Measurements from ENCODE around the gene EYS.

The EYS gene

DNA sequence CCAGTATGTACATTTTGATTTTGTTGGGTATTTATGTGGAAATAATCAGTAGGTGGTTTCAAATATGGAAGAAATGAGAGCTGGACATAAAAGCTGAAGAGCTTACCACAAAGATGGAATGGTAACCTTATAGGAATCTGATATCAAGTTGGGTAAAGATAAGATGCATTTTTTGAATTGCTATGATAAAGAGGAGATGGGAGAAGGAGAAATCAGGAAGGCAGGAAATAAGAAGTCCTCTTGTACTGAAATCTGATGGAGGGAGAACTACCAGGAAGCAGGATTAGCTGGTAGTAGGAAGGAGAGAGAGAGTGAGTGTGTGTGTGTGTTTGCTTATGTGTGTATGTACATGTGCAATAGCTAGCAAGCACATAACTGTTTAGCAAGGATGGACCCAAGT lies 1603.0 kb downstream of the EYS start:
- no peaks in the 10 kb centered on the region for H3K9me3 Mint-ChIP-seq
- DNase-seq: no peak
- no peaks in the 10 kb centered on the region for H3K4me1 Mint-ChIP-seq
- H3K27me3 Mint-ChIP-seq (ENCODE audit: low read depth, poor library complexity): peaks cover 3% of the 10 kb centered on the region
- no peaks in the 10 kb centered on the region for H3K36me3 Mint-ChIP-seq (ENCODE audit: low read depth)
- no peak overlapping the region for H3K27ac Mint-ChIP-seq
- H3K4me3 Mint-ChIP-seq: no peak overlapping the region
- TF ChIP-seq, protein P1, sequence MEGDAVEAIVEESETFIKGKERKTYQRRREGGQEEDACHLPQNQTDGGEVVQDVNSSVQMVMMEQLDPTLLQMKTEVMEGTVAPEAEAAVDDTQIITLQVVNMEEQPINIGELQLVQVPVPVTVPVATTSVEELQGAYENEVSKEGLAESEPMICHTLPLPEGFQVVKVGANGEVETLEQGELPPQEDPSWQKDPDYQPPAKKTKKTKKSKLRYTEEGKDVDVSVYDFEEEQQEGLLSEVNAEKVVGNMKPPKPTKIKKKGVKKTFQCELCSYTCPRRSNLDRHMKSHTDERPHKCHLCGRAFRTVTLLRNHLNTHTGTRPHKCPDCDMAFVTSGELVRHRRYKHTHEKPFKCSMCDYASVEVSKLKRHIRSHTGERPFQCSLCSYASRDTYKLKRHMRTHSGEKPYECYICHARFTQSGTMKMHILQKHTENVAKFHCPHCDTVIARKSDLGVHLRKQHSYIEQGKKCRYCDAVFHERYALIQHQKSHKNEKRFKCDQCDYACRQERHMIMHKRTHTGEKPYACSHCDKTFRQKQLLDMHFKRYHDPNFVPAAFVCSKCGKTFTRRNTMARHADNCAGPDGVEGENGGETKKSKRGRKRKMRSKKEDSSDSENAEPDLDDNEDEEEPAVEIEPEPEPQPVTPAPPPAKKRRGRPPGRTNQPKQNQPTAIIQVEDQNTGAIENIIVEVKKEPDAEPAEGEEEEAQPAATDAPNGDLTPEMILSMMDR (IDR thresholded peaks at IDR 0.05): no peak

GRCh38 chr6:64103480-64103879 lies 1603.5 kb downstream of the EYS start:
- H3K4me3 Mint-ChIP-seq: no peak overlapping the region
- no peaks in the 10 kb centered on the region for H3K4me1 Mint-ChIP-seq
- DNase-seq: no peak
- no peaks in the 10 kb centered on the region for H3K9me3 Mint-ChIP-seq
- no peaks in the 10 kb centered on the region for H3K36me3 Mint-ChIP-seq (ENCODE audit: low read depth)
- TF ChIP-seq, protein P1 (IDR thresholded peaks at IDR 0.05): no peak
- peaks cover 3% of the 10 kb centered on the region for H3K27me3 Mint-ChIP-seq (ENCODE audit: low read depth, poor library complexity)
- H3K27ac Mint-ChIP-seq: no peak overlapping the region

GRCh38 chr6:64100702-64101303 lies 1606.2 kb downstream of the EYS start:
- Mint-ChIP-seq H3K9me3 (peaks cover 20% of the 10 kb centered on the region), H3K36me3 (ENCODE audit: low read depth) (no peaks in the 10 kb centered on the region), H3K27ac (no peak overlapping the region), H3K4me1 (no peaks in the 10 kb centered on the region), H3K4me3 (no peak overlapping the region), H3K27me3 (ENCODE audit: low read depth, poor library complexity) (peaks cover 3% of the 10 kb centered on the region)
- no peak for DNase-seq
- TF ChIP-seq, protein P1 (IDR thresholded peaks at IDR 0.05): no peak

- H3K4me3 Mint-ChIP-seq: no peak overlapping the region
- DNase-seq: no peak
- H3K27me3 Mint-ChIP-seq (ENCODE audit: low read depth, poor library complexity): no peaks in the 10 kb centered on the region
- H3K9me3 Mint-ChIP-seq: peaks cover 21% of the 10 kb centered on the region
- H3K36me3 Mint-ChIP-seq (ENCODE audit: low read depth): no peaks in the 10 kb centered on the region
- TF ChIP-seq, protein P1 (IDR thresholded peaks at IDR 0.05): no peak
- H3K4me1 Mint-ChIP-seq: no peaks in the 10 kb centered on the region
- H3K27ac Mint-ChIP-seq: no peak overlapping the region
These were observed 1616.7 kb downstream of the EYS start for GRCh38 chr6:64090352-64090751.

DNA sequence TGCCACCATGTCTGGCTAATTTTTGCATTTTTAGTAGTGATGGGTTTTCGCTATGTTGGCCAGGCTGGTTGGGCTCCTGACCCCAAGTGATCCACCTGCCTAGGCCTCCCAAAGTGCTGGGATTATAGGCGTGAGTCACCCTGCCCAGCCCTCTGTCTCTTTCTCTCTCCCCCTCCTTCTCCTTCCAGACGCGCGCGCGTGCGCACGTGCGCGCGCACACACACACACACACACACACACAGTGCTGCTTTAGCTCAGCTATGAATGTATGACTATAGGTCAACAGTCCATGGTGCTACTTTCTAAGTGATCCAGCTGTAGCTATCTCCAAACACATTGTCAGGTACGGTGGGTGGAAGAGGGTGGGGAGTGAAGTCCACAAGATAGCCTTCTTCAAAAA lies 1621.9 kb downstream of the EYS start:
- Mint-ChIP-seq H3K27me3 (ENCODE audit: low read depth, poor library complexity) (no peaks in the 10 kb centered on the region), H3K9me3 (no peaks in the 10 kb centered on the region), H3K4me3 (no peak overlapping the region), H3K27ac (no peak overlapping the region), H3K4me1 (no peaks in the 10 kb centered on the region), H3K36me3 (ENCODE audit: low read depth) (no peaks in the 10 kb centered on the region)
- no peak for DNase-seq
- TF ChIP-seq, protein P1 (IDR thresholded peaks at IDR 0.05): no peak

GRCh38 chr6:64084185-64084663 lies 1622.8 kb downstream of the EYS start:
- Mint-ChIP-seq H3K36me3 (ENCODE audit: low read depth) (no peaks in the 10 kb centered on the region), H3K4me1 (no peaks in the 10 kb centered on the region), H3K27ac (no peak overlapping the region), H3K4me3 (no peak overlapping the region), H3K9me3 (peaks cover 3% of the 10 kb centered on the region), H3K27me3 (ENCODE audit: low read depth, poor library complexity) (no peaks in the 10 kb centered on the region)
- no peak for DNase-seq
- TF ChIP-seq, protein P1 (IDR thresholded peaks at IDR 0.05): no peak
